ENCODE results near the gene MOV10. TPM values are rescaled to one million over a fixed set of nuclear protein-coding genes. Genes with fewer than 3 reads are reported as not detected.

MOV10 gene
- total RNA-seq, 1 donor from 2014 or later, result 35.7 TPM

DNA sequence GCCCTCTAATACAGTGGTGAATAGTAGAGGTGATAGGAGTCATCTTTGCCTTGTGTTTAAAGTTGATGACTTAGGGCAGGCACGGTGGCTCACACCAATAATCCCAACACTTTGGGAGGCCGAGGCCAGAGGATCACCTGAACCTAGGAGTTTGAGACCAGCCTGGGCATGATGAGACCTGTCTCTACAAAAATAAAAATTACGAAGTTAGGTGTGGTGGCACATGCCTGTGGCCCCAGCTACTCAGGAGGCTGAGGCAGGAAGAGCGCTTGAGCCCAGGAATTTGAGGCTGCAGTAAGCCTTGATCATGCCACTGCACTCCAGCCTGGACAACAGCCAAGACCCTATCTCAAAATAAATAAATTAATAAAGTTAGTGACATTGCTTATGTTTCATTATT lies 28.2 kb upstream of the MOV10 start:
- H3K4me3 ChIP-seq (ENCODE audit: low read depth, low read length), result no peak overlapping the region
- TF ChIP-seq, protein P1, sequence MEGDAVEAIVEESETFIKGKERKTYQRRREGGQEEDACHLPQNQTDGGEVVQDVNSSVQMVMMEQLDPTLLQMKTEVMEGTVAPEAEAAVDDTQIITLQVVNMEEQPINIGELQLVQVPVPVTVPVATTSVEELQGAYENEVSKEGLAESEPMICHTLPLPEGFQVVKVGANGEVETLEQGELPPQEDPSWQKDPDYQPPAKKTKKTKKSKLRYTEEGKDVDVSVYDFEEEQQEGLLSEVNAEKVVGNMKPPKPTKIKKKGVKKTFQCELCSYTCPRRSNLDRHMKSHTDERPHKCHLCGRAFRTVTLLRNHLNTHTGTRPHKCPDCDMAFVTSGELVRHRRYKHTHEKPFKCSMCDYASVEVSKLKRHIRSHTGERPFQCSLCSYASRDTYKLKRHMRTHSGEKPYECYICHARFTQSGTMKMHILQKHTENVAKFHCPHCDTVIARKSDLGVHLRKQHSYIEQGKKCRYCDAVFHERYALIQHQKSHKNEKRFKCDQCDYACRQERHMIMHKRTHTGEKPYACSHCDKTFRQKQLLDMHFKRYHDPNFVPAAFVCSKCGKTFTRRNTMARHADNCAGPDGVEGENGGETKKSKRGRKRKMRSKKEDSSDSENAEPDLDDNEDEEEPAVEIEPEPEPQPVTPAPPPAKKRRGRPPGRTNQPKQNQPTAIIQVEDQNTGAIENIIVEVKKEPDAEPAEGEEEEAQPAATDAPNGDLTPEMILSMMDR (conservative IDR thresholded peaks at IDR 0.05; ENCODE audit: low read depth, low read length), result no peak
- no peak for DNase-seq (ENCODE audit: low read depth)

DNA sequence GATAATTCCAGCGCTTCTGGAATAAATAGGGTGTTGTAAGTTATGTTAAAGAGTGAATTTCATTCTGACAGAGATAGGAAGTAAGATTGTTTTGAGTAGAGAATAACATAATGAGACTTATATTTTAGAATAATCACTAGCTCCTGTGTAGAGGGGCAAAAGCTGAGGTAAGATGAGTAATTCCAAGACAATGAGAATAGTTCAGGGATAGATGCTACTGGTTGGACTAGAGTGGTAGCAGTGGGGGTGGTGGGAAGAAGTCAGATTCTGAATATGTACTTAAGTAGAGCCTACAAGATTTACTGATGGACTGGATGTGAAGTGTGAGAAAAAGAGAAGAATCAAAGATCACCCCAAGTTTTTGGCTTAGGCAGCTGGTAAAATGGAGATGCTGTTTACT lies 23.3 kb upstream of the MOV10 start:
- DNase-seq (ENCODE audit: low read depth), result no peak
- no peak overlapping the region for H3K4me3 ChIP-seq (ENCODE audit: low read depth, low read length)
- TF ChIP-seq, protein P1 (conservative IDR thresholded peaks at IDR 0.05; ENCODE audit: low read depth, low read length), result no peak

DNA sequence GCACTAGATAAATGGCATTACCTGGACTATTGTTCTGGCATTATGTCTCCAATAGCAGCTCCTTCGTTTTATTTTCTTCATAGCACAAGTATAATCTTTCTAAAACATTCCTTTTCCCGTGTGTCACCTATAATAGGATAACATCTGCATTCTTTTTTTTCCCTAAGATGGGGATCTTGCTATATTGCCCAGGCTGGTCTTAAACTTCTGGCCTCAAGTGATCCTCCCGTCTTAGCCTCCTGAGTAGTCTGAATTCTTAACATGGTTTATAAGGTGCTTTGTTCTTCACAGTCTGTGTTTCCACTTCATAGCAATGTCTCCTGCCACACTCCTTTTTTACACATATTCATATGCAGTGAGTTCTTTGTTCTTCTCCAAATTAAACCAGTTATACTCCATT lies 8.6 kb upstream of the MOV10 start:
- DNase-seq (ENCODE audit: low read depth), result no peak
- H3K4me3 ChIP-seq (ENCODE audit: low read depth, low read length), result no peak overlapping the region
- TF ChIP-seq, protein P1 (conservative IDR thresholded peaks at IDR 0.05; ENCODE audit: low read depth, low read length), result no peak

DNA sequence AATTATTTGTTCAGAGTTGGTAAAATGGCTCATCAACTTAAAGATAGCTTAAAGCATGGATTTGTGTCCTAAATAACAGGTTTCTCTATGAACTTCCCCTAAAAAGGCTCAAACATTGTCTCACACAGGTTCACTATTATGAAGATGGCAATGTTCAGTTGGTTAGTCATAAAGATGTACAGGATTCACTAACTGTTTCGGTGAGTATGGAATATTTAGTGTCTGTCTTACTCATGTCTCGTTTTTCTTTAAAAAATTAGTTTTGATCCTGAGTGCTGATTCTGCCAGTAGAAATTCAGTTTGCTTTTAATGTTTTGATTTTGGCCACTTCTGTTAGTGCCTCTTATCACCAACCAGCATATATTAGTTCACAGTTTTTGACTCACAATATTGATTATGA lies 7.5 kb upstream of the MOV10 start:
- no peak overlapping the region for H3K4me3 ChIP-seq (ENCODE audit: low read depth, low read length)
- TF ChIP-seq, protein P1 (conservative IDR thresholded peaks at IDR 0.05; ENCODE audit: low read depth, low read length), result no peak
- DNase-seq (ENCODE audit: low read depth), result no peak

DNA sequence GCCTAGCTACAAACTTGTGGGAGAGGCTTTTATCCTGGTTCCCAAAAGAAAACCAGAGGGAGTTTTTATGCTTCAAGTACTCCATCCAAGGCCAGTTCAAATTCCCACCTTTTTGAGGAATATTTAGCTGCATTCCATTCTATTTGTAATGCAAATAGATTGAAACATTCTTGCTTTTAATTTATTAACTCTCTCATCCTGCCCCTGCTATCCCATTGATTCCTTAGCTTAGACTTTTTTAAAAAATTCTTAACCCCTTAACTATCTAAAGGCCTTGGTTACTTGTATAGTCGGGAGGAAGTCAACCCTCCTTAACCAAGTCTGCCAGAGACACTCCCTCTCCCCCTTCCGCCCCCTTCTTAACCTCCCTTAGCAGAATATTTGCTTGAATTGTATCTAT lies 2.5 kb upstream of the MOV10 start:
- TF ChIP-seq, protein P1 (conservative IDR thresholded peaks at IDR 0.05; ENCODE audit: low read depth, low read length), result no peak
- no peak overlapping the region for H3K4me3 ChIP-seq (ENCODE audit: low read depth, low read length)
- DNase-seq (ENCODE audit: low read depth), result no peak

DNA sequence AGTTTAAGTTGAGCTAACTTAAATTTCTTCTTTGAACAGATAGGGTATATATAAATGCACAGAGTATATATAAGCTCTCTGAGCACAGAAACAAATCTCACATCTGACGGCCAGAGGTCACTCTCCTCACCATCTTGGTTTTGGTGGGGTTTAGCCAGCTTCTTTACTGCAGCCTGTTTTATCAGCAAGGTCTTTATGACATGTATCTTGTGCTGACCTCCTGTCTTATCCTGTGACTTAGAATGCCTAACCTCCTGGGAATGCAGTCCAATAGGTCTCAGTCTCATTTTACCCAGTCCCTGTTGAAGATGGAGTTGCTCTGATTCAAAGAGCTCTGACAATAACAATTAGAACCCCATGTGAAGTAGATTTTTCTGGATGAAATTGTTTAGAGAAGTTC lies 1.6 kb upstream of the MOV10 start:
- no peak overlapping the region for H3K4me3 ChIP-seq (ENCODE audit: low read depth, low read length)
- no peak for DNase-seq (ENCODE audit: low read depth)
- TF ChIP-seq, protein P1 (conservative IDR thresholded peaks at IDR 0.05; ENCODE audit: low read depth, low read length), result no peak

DNA sequence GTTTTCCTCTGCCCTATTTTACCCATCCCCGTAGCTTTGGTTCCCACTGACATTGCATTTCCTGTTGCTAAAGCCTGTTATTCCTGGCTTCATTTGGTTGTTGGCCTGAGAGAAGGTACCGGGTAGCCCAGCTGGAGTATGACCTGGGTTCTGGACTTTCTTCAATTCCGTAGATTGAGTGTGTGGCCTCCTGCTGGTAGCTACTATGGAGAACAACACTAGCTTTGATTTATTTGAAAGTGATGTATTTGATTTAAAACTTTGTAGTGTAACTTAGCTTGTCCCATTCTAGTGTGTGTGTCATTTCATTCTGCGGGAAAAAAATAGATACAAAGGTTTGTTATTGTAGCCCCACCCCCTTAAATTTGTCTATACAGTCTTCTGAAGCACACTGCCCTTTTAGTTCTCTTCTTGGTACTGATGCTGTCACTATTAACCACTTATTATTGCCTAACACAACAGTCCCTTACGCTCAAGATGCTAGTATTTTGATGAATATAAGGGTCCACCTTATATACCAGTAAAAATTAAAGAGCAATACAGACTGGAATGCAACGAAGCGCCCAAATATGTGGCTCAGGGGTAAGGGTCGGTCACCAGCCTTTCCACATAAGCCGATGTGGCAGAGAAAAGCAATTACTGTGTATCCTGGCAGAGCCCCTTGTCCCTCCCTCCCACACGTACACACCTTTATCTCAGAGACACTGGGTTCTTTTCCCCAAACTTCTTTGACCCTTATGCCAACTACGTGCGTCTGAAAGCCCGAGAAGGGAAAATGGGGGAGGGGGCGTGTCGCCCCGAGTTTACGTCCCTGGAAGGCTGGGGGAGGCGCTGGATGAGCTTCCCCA lies 643 bp upstream of the MOV10 start:
- H3K4me3 ChIP-seq (ENCODE audit: low read depth, low read length), result peak overlapping the region; percentile 78
- TF ChIP-seq, protein P1 (conservative IDR thresholded peaks at IDR 0.05; ENCODE audit: low read depth, low read length), result peak; percentile 60
- no peak for DNase-seq (ENCODE audit: low read depth)

Measured in epithelial cell of proximal tubule (primary cell).